ENCODE measurements around the gene MYO5B. TPM values are rescaled to one million over a fixed set of nuclear protein-coding genes. Genes with fewer than 3 reads are reported as not detected.

The MYO5B gene
- total RNA-seq, 2 experiments from 2014 or later = not detected

GRCh38 chr18:50155406-50155805, 39.5 kb downstream of the MYO5B start:
- H3K9me3 ChIP-seq (ENCODE audit: low read length) = no peaks in the 10 kb centered on the region
- CTCF ChIA-PET (ENCODE audit: unreplicated experiment) = no interaction called here

GRCh38 chr18:50154420-50154819, 40.5 kb downstream of the MYO5B start:
- no peaks in the 10 kb centered on the region for H3K36me3 ChIP-seq (ENCODE audit: insufficient read depth, low read length)
- no peaks in the 10 kb centered on the region for H3K4me1 ChIP-seq (ENCODE audit: insufficient read depth, low read length, poor library complexity, severe bottlenecking)
- no peak for DNase-seq (ENCODE audit: low spot score)
- H2AFZ ChIP-seq (ENCODE audit: low read length) = no peak overlapping the region
- no peak overlapping the region for H3K4me3 ChIP-seq (ENCODE audit: low read depth, low read length, poor library complexity, severe bottlenecking)
- no peak overlapping the region for H3K4me2 ChIP-seq (ENCODE audit: low read length)
- no peaks in the 10 kb centered on the region for H3K9me3 ChIP-seq (ENCODE audit: low read length)
- H3K79me2 ChIP-seq (ENCODE audit: insufficient read depth, low read depth, low read length) = no peaks in the 10 kb centered on the region
- ChIA-PET CTCF (ENCODE audit: unreplicated experiment) (no interaction called here), POLR2A (no interaction called here)
- intact Hi-C loops (cut with micrococcal nuclease; ENCODE audit: unreplicated experiment) = no loop called here
- H3K27ac ChIP-seq (ENCODE audit: low read depth, low read length, poor library complexity, severe bottlenecking) = no peak overlapping the region
- no peaks in the 10 kb centered on the region for H3K9me2 ChIP-seq (ENCODE audit: insufficient read depth, low read length)
- no peak for TF ChIP-seq CTCF (conservative IDR thresholded peaks at IDR 0.05; ENCODE audit: low read length)
- TF ChIP-seq EZH2phosphoT487 (IDR thresholded peaks at IDR 0.05; ENCODE audit: borderline replicate concordance, low read depth, low read length) = no peak
- BruUV-seq (replicated peaks) = no TSS peak
- H4K20me1 ChIP-seq (ENCODE audit: insufficient read depth, low read length) = no peaks in the 10 kb centered on the region

More at GRCh38 chr18:50155406-50155805, 39.5 kb downstream of the MYO5B start:
- Histone ChIP-seq H3K4me1 (ENCODE audit: insufficient read depth, low read length, poor library complexity, severe bottlenecking) (no peaks in the 10 kb centered on the region), H2AFZ (ENCODE audit: low read length) (no peak overlapping the region), H3K79me2 (ENCODE audit: insufficient read depth, low read depth, low read length) (no peaks in the 10 kb centered on the region), H4K20me1 (ENCODE audit: insufficient read depth, low read length) (no peaks in the 10 kb centered on the region), H3K4me3 (ENCODE audit: low read depth, low read length, poor library complexity, severe bottlenecking) (no peak overlapping the region), H3K9me2 (ENCODE audit: insufficient read depth, low read length) (no peaks in the 10 kb centered on the region), H3K36me3 (ENCODE audit: insufficient read depth, low read length) (no peaks in the 10 kb centered on the region), H3K4me2 (ENCODE audit: low read length) (no peak overlapping the region), H3K27ac (ENCODE audit: low read depth, low read length, poor library complexity, severe bottlenecking) (no peak overlapping the region)
- TF ChIP-seq CTCF (conservative IDR thresholded peaks at IDR 0.05; ENCODE audit: low read length) (no peak), EZH2phosphoT487 (IDR thresholded peaks at IDR 0.05; ENCODE audit: borderline replicate concordance, low read depth, low read length) (no peak)
- intact Hi-C loops (cut with micrococcal nuclease; ENCODE audit: unreplicated experiment) = no loop called here
- BruUV-seq (replicated peaks) = no TSS peak
- no peak for DNase-seq (ENCODE audit: low spot score)
- POLR2A ChIA-PET = no interaction called here

GRCh38 chr18:50152900-50153299, 42.0 kb downstream of the MYO5B start:
- no TSS peak for BruUV-seq (replicated peaks)
- Histone ChIP-seq H3K9me2 (ENCODE audit: insufficient read depth, low read length) (no peaks in the 10 kb centered on the region), H3K36me3 (ENCODE audit: insufficient read depth, low read length) (no peaks in the 10 kb centered on the region), H2AFZ (ENCODE audit: low read length) (no peak overlapping the region), H3K27ac (ENCODE audit: low read depth, low read length, poor library complexity, severe bottlenecking) (no peak overlapping the region), H3K4me2 (ENCODE audit: low read length) (no peak overlapping the region), H3K4me1 (ENCODE audit: insufficient read depth, low read length, poor library complexity, severe bottlenecking) (no peaks in the 10 kb centered on the region), H3K9me3 (ENCODE audit: low read length) (no peaks in the 10 kb centered on the region), H3K4me3 (ENCODE audit: low read depth, low read length, poor library complexity, severe bottlenecking) (no peak overlapping the region), H3K79me2 (ENCODE audit: insufficient read depth, low read depth, low read length) (no peaks in the 10 kb centered on the region), H4K20me1 (ENCODE audit: insufficient read depth, low read length) (no peaks in the 10 kb centered on the region)
- ChIA-PET CTCF (ENCODE audit: unreplicated experiment) (interaction anchor here (0.5 kb wide), 1 partner anchor 30 kb away, joined by 3 read pairs; no protein-coding TSS in a partner anchor), POLR2A (interaction anchor here (0.7 kb wide), 1 partner anchor 1365 kb away, joined by 4 read pairs; no protein-coding TSS in a partner anchor)
- intact Hi-C loops (cut with micrococcal nuclease; ENCODE audit: unreplicated experiment) = no loop called here
- DNase-seq (ENCODE audit: low spot score) = no peak
- TF ChIP-seq CTCF (conservative IDR thresholded peaks at IDR 0.05; ENCODE audit: low read length) = no peak
- TF ChIP-seq EZH2phosphoT487 (IDR thresholded peaks at IDR 0.05; ENCODE audit: borderline replicate concordance, low read depth, low read length) = no peak
